ENCODE measurements around the gene SRSF7.

DNA sequence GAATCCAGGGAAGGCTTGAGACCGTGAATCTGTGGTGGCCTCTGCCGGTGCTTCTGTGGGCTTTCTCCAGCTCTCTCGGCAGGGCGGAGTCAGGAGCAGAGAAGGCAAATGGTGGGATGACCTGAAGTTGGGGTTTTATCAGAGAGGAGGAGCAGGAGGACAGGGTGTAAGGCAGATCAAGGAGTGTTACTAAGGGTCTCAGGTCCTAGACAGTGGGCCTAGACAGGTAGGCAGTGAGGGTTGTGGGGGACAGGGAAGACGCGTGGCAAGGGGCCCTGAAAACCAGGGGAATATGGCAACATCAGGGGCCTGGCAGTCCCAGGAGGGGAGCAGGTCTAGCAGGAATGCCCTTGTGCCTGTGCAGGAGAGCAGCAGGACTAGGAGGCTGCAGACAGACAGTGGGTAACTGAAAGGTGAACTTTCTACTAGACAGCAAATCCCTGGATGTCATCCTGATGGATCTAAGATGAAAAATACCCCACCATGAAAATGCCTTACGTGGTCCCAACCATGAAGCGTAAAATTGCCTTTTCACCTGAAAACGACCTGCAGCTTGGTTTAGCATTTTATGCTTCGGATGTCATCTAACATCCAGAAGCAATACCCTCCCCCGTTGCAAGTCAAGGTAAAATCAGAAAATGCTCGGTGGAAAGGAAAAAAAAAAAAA lies 42.1 kb downstream of the SRSF7 start:
- TF ChIP-seq, protein P1, sequence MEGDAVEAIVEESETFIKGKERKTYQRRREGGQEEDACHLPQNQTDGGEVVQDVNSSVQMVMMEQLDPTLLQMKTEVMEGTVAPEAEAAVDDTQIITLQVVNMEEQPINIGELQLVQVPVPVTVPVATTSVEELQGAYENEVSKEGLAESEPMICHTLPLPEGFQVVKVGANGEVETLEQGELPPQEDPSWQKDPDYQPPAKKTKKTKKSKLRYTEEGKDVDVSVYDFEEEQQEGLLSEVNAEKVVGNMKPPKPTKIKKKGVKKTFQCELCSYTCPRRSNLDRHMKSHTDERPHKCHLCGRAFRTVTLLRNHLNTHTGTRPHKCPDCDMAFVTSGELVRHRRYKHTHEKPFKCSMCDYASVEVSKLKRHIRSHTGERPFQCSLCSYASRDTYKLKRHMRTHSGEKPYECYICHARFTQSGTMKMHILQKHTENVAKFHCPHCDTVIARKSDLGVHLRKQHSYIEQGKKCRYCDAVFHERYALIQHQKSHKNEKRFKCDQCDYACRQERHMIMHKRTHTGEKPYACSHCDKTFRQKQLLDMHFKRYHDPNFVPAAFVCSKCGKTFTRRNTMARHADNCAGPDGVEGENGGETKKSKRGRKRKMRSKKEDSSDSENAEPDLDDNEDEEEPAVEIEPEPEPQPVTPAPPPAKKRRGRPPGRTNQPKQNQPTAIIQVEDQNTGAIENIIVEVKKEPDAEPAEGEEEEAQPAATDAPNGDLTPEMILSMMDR (IDR thresholded peaks at IDR 0.05), result no peak
- TF ChIP-seq POLR2A (IDR thresholded peaks at IDR 0.05), result no peak
